IPS-NIHi11 (cell line): ENCODE measurements around the gene YWHAG.
"Not testable (repeated sequence)": the region's sequence is repeated elsewhere in the genome, so short reads cannot be mapped to it uniquely, and the experiment has no call there.

ENCODE experiments used
- DNase-seq: peaks from one replicate; pipeline ENCODE4 v3.0.0; 2012; ENCODE audit warnings: mixed read lengths, low spot score

Gene YWHAG

GRCh38 chr7:76294344-76295024 is 64.3 kb downstream of the YWHAG start:
- DNase-seq = peak; percentile 56

GRCh38 chr7:76293407-76293901 is 65.3 kb downstream of the YWHAG start:
- no peak for DNase-seq

- DNase-seq = not testable (repeated sequence)
Measured at GRCh38 chr7:76292911-76293310, 65.9 kb downstream of the YWHAG start.

GRCh38 chr7:76292213-76292573 is 66.6 kb downstream of the YWHAG start:
- no peak for DNase-seq

- DNase-seq = peak; percentile 88
Measured at GRCh38 chr7:76291351-76292212, 67.2 kb downstream of the YWHAG start.

- DNase-seq = not testable (repeated sequence)
Measured at GRCh38 chr7:76290847-76291350, 67.9 kb downstream of the YWHAG start.

DNA sequence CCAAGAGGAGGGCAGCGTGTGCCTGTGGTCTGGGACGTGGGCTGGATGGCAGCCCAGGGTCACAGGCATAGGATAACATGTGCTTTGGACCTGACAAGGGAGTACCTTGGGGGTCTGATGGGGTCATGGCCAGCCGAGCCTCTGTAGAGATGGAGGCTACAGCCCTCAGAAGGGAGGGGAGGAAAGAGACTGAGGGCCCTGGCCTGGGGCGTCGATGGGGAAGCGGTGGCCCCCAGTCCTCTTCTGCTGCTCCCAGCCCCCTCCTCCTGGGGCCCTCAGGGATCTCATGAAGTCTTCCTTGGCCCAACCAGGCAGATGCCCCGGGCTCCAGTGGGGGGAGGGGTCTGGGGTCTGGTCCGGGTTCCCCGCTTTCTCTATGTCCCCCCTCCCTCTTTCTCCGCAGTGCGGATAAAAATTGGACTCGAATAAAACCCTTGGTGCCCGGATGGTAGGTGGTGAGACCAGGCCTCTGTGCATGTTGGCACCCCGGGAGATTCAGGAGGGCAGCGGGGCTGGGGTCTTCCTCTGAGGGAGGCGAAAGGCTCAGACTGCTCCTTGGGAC is 71.9 kb downstream of the YWHAG start:
- no peak for DNase-seq

DNA sequence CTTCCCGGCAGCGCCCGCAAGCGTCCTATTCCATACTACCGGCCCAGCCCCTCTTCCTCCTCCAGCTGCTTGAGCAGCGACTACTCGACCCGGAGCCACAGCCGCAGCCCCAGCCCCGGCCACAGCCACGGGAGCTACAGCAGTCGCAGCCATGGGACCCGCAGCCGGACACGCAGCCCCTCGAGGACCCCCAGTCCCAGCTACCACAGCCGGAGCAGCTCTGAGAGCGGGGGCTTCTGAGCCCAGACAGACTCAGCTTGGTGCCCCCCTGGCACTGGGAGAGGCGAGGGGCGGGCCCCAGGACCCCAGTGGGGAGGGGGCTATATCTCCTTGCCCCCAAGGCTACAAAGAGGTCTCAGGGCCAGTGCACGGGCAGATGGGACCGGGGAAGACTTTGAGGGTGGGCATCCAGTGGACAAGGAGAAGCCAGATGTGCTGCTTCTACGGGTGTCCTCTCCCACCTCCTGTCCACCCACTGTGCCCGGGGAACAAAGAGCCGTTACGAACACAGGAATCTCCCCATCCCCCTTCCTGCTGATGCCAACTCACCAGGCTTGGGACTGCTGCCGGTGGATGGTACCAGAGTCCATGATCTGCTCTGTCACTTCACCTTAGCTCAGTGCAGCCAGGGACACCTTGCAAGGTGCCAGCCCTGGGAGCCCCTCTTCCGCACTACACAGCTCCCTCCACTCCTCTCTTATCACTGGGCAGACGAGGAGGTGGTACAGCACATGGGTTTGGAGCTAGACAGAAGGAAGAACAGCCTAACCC is 73.0 kb downstream of the YWHAG start:
- no peak for DNase-seq

- DNase-seq = no peak
Measured at GRCh38 chr7:76283254-76284159, 75.3 kb downstream of the YWHAG start.

GRCh38 chr7:76282344-76283253 is 76.2 kb downstream of the YWHAG start:
- peak; percentile 78 for DNase-seq

GRCh38 chr7:76281706-76282343 is 77.0 kb downstream of the YWHAG start:
- no peak for DNase-seq

- DNase-seq = no peak
Measured at GRCh38 chr7:76281006-76281705, 77.6 kb downstream of the YWHAG start.

- no peak for DNase-seq
Measured at GRCh38 chr7:76280408-76280807, 78.4 kb downstream of the YWHAG start.

GRCh38 chr7:76278540-76278939 is 80.3 kb downstream of the YWHAG start:
- peak; percentile 69 for DNase-seq
